HG03571 (cell line): ENCODE results near the gene MTR.
"Not testable (repeated sequence)": the region's sequence is repeated elsewhere in the genome, so short reads cannot be mapped to it uniquely, and the experiment has no call there.

Experiments
- ATAC-seq: cut with Tn5 transposase; IDR thresholded peaks from one replicate; pipeline ENCODE4 v1.9.1; 2021; ENCODE audit not compliant: unreplicated experiment

The MTR gene

DNA sequence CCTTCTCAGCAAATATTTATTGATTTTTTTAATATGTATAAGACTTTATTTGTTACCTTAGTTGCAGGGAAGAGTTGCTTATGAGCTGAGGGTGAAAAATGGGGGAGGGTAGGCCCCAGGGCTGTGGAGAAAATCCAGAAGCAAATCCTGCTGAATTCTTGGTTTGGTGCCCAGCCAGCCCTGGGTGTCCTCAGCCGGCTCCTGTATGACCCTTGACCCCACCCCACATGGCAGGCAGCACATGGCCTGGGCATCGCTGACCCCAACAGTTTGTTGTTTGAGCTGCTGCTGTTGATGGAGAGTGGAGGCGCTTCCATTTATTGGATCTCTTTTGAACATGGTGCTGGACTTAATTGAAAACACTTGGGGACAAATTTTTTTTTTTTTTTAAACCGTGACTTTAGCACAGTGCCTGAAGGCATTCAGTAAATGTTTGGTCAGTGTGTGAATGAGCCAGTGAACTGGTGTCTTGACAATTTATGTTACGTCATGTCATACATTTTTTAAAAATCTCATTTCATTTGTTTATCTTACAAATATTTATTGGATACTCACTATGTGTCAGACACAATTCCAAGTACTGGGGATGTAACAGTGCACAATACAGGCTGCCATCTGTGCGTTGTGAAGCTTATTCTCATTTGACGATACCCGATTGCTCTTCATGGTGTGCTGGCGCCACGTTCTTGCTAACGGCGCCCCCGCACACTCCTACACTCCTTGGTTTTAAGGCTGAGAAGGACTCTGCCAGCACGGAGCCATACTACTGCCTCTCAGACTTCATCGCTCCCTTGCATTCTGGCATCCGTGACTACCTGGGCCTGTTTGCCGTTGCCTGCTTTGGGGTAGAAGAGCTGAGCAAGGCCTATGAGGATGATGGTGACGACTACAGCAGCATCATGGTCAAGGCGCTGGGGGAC lies 98.8 kb downstream of the MTR start:
- ATAC-seq: no peak

DNA sequence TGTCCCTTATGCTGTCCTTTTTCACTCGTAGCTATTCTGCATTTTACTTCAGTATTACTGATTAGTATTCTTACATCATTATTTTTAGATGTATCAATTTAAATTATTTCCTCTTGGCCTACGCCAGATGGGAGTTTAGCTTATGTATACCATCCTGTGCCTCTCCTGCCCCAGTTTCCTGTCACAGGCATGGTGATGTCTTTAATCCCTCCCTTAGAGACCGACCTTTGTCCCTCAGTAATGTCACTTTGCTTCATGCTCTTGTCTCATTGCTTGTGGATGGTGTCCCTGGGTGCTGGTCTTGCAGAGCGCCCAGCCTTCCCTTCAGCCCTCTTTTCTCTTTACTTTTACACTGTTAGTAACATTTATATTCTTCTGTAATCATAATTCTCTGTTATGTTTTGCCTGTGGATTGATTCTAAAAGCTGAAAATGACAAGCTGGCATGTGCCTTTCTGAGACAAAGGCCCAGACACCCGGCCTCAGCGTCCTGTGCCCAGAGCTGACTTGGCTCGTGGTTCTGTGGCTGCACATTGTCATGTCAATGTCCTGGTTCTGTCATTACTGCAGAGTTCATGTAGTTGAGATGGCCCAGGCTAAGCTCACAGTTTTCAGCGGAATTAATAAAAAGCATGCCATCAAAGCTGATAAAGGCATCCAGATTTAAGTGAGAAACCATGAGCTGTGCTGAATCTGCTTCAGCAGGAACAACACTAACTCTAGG lies 100.7 kb downstream of the MTR start:
- ATAC-seq: no peak

DNA sequence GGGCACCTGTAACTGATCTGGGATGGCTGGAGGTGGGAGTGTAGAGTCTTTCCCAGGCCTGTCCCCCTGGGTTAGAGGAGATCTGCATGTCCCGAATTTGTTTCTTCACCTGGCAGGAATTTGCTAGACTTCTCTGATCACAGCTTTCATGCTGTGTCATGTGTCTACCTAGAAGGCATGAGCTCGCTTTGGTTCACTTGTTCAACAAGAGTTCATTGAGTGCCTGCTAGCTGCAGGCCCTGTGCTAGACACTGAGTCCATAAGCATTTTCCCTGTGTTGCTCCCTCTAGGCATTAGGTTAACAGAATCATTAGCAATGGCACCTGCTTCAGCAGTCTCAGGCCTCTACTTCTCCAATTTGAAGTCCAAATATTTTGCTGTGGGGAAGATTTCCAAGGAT lies 101.6 kb downstream of the MTR start:
- no peak for ATAC-seq

DNA sequence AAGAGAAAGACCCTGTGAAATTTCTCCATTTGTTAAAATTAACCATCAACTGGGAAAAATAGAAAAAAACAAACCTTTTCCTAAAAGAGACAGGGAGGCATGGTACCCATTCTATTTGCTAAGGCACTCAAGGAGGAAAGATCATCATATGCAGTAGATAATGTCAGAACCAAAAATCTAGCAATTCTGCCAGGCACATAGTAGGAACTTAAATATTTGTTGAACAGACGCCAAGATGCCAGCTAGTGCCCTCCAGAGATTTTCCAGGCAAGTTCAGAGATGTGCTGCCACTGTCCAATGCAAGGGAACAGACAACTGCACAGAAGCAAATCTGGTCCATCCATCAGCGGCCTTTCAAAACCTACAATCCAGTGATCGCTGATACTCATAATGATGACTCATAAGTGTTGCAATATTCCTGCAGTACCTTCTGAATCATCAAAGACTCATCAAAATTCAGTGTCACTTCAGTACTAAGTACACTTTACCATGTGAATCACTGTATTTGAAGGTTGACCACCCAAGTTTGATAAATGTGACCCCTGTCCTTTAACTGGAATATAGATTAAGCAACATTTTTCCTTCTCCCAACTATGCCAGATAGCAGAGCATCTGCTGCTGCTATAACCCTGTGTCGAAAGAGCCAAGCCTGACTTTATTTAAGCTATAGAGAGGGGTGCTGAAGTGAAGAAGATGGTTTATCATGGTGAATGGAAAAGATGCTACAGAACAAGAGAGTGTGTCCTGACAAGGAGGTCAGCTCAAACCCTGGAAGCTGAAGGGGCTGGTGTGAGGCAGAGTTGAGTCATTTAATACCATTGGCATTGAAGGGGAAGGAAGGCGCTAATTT lies 110.0 kb downstream of the MTR start:
- no peak for ATAC-seq

DNA sequence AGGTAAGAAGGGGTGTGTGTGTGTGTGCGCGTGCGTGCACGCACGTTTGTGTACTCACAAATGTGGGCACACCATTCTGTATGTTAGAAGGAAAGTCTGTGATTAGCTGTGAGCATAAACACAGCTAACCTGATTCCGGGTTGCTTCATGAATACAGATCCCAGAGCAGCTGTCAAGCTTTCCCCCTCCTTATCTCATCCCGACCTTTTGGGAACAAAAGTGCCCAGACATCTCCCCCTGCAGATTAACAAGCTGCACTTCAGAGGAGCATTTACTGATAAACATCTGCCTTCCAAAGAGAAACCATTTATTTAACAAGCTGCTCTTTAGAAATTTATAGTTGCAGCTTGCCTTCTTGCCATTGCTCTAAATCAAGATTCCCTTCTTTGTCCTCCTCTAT lies 112.1 kb downstream of the MTR start:
- ATAC-seq: no peak

DNA sequence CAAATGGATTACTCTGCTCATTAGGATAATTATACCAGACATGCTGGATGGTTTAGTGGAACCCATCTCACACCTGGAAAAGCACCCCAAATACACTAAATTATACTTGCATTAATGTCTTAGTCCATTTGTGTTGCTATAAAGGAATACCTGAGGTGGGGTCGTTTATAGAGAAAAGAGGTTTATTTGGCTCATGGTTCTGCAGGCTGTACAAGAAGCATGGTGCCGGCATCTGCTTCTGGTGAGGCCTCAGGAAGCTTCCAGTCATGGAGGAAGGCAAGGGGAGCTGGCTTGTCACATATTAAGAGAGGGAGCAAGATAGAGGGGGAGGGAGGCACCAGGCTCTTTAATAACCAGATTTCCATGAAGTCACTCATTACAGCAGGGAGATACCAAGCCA lies 113.6 kb downstream of the MTR start:
- ATAC-seq: no peak

DNA sequence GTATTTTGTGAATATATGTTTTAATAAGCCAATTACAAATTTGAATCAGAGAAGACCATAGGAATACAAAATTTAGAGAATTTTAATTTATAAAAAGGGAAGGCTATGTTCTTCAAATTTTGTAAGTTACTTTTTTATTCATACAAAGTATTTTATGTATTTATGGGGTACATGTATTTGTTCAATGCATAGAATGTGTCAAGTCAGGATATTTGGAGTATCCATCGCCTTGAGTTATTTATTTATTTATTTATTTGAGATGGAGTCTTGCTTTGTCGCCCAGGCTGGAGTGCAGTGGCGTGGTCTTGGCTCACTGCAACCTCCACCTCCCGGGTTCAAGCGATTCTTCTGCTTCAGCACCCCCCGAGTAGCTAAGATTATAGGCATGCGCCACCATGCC lies 116.0 kb downstream of the MTR start:
- not testable (repeated sequence) for ATAC-seq

DNA sequence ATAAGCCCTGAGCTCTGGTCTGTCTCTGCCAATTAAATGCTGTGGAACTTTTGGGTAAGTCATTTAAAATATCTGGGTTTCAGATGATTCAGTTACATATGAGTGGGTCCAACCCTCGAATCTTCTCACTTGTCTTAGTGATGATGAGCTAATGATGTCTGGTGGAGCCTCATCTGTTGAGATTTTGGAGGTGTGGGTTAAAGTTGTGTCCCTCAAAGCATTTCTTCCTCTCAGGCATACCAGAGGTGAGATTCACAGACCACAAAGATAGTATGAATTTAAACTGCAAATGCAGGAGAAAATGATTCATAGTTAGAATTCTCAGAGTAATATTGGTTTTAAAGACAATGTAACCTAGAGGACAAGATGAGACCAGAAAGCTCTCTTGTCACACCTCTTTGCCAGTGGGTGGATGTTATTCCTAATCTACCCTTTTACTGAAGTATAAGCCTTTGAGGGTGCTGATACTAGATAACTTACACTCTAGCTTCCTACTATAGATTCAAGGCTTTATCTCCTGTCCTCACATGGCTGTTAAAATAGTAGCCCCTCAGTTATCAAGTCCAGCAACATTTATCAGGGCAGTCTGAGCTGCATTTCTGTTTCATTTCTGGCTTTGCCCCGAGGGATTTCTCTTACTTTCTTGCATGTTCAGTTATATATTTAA lies 118.4 kb downstream of the MTR start:
- no peak for ATAC-seq

DNA sequence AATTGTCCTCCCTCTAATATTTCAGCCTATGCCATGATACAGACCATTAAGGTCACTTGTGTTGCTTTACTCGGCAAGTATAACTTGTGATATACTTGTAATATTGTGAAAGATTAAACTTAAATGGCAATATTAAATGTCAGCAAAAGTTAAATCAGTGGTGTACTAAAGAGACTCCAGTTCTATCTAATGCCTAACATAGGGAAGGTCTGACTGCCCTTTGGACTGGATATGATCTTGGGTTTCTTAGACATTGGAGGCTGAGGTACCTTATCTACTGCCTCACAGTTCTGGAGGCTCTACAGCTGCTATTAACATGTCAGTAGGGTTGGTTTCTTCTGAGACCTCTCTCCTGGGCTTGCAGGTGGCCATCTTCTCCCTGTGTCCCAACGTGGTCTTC lies 119.3 kb downstream of the MTR start:
- ATAC-seq: no peak

DNA sequence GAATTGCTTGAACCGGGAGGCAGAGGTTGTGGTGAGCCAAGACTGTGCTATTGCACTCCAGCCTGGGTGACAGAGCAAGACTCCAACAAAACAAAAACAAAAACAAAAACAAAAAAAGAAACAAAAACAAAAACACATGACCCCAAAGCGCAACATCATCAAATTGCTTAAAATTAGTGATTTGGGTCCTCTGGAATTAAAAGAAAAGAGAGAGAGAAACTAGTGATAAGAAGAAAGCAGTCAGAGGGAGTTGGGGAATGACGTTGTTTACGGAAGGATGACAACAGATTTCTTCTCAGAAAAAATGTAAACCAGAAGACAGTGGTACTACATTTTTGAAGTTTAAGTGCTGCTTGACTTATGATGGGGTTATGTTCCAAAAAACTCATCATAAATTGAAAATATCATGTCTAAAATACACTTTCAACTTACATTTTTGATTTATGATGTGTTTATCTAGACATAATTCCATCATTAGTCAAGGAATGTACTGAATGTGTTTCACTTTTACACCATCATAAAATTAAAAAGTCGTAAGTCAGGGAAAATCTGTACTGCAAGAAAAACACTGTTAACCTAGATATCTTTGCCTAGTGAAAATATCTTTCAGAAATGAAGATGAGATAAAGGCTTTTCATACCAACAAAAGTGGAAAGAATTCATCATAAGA lies 121.2 kb downstream of the MTR start:
- no peak for ATAC-seq

DNA sequence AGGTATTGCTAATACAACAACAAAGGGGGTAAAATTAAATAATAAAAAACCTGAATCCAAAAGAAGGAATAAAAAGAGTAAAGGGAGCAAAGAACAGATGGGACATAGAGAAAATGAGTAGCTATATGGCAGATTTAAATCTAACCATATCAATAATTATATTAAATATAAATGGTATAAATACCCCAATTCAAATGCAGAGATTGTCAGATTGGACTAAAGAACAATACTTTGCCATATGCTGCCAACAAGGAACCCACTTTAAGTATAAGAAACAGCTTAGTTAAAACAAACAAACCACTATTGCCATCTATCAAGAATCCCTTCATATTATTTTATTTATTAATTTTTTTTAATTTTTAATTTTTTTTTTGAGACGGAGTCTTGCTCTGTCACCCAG lies 122.4 kb downstream of the MTR start:
- ATAC-seq: no peak

DNA sequence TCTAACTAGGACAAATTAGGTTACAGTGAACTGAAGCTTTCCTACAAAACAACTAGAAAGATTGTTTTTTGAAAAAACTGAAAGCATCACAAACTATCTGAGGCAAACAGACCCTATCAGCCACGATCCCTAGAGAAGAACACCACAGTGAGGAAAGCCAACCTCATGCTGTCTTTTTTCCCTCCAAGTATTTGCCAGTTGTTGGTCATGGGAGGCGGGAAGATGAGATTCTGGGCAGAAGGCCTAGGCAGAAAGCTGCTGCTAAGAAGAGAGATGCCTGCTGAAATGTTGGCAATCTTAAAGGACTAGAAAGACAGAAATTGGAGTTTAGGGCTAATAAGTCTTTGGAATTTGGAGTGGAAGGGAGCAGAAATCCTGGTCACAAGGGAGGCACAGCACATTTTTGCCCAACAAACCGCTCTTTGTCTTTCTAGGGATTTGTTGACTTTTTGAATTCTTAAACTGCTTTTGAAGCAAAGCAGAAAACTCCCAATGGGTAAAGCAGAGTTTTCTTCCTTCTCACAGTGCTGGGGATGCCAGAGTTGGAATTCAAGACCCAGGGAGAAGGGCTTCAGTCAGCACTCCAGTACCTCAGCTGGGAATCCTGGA lies 125.3 kb downstream of the MTR start:
- ATAC-seq: no peak

DNA sequence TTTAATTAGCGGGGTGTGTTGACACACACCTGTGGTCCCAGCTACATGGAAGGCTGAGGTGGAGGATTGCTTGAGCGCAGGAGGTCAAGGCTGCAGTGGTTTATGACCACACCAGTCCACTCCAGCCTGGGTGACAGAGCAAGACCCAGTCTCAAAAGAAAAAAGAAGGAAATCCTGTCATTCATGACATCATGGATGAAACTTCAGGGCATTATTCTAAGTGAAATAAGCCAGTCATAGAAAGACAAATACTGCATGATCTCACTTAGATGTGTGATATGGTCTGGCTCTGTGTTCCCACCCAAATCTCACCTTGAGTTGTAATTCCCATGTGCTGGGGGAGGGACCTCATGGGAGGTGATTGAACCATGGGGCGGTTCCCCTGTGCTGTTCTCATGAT lies 126.5 kb downstream of the MTR start:
- no peak for ATAC-seq

DNA sequence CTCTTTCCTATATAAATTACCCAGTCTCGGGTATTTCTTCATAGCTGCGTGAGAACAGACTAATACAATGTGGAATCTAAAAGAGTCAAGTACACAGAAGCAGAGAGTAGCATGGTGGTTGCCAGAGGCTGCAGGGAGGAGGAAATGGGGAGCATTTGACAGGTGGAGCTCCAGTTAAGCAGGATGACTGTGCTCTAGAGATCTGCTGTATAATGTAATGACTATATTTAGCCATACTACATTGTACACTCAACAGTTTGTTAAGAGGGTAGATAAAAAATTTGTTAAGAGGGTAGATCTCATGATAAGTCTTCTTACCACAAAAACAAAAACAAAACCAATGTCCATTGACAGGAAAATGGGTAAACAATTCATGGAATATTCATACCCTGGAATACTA lies 127.1 kb downstream of the MTR start:
- ATAC-seq: no peak

DNA sequence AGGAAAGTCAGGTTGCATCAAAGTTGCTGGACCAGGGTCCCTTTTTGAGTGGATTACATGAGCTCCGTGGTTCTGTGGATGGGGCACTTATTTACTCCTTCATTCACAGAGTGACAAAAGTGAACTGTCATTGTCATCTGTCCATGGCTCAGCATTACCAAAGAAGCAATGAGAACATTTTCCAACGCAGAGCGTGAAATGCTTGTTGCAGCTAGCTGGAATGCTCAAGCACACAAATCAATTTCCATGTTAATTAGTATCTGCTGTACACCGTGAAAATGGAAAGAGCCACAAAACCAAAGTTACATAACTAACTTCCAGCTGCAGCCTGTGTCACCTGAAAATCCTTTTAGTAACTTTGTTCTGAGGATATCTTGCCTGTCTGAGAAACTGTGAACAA lies 130.3 kb downstream of the MTR start:
- ATAC-seq: no peak

DNA sequence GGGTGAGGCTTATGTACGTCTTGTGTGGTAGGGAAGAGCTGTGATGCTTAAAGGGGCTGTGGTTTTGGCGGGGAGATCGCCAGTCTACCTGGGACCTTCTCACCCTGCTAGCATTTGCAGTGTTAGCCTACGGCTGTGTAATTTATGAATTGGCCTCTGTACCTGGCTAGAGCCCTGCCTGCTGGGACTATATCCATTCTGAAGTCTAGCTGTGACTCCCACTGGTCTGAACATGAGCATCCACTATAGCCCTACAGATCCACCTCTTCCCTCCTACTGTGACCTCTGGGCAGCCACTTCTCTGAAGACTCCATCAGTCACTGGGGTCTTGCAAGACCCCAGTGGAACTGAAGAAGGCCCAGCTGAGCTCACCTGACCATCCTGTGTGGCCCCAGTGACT lies 135.4 kb downstream of the MTR start:
- no peak for ATAC-seq

DNA sequence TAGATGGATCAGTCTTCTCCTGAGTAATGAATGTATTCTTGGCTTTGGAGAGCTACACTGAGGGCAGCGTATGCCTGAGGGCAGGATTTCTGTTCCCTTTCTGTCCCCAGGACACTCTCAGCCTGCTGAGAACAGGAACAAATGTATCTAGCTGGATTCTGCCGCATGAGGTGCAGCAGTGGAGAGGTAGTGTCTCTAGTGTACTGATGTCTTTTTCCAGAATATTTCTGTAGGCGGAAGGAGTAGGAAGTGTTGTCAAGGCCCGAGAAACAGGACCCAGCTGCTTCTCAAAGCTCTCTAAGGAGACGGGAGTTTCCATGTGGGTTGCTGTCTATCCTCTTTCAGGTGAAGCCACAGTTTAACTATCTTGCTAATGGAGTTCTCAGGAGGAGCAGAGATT lies 143.7 kb downstream of the MTR start:
- ATAC-seq: no peak

DNA sequence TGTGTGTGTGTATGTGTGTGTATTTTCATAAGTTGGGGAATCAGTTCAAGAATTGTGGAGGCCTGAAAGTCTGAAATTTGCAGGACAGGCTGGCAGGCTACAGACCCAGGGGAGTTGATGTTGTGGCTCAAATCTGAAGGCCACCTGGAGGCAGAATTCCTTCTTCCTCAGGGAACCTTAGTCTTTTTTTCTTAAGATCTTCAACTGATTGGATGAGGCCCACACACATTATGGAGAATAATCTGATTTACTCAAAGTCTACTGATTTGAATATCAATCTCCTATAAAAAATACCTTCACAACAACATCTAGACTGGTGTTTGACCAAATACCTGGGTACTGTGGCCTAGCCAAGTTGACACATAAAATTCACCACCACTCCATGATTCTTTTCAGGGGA lies 147.3 kb downstream of the MTR start:
- ATAC-seq: no peak

DNA sequence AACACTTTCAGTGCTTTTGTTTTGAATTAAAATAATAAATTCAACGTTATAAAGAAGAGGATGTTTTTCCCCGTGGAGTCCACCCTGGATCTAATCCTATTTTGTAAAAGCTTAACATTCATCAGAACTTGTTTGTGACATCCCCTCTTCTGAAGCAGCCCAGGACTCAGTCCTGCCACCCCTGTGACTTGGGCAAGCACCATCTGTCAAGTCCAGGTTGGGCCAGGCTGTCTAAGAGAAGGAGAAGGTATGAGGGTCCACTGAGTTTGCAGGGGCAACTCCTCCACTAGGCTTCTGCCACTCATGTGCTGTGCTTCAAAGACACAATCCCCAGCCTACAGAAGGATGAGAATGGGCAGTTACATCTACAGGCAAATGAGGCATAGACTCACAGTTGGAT lies 149.5 kb downstream of the MTR start:
- no peak for ATAC-seq

DNA sequence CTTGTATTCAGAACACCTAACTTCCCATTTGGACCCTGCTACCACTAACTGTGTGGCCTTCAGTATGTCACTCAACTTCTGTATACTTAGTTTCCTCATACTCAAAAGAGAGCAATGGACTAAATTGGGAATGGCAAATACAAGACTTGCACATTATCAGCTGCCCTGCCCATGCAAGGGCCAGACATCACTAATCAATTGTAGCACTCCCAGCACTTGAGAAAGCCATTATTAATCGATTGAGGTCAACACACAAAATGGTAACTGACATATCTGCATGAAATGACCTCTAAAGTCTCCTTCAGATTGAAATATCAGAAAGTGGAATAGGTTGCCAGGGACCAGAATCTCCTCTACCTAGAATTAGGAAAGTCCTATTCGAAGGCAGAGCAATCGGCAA lies 149.9 kb downstream of the MTR start:
- no peak for ATAC-seq
